DOHH2 (cell line): ENCODE measurements around the gene CNOT6.

Experiments used
- H3F3A ChIP-seq: fragments of 200-600 bp; sonication (generic), shearing (Covaris generic); 2 replicates; pipeline ENCODE4 v1.6.0; 2016; ENCODE audit warnings: antibody characterized with exemption, mild to moderate bottlenecking; ENCODE audit not compliant: control insufficient read depth, insufficient read depth
- H3K27ac ChIP-seq: fragments of 200-600 bp; sonication (generic); 2 replicates; pipeline ENCODE4 v1.5.1; 2014; ENCODE audit warnings: low read depth, mild to moderate bottlenecking, low read length, moderate library complexity
- H3K27me3 ChIP-seq: fragments of 200-600 bp; sonication (generic); 2 replicates; pipeline ENCODE4 v1.6.1; 2014; ENCODE audit warnings: mild to moderate bottlenecking, low read length, mixed read lengths; ENCODE audit not compliant: control insufficient read depth
- H3K36me3 ChIP-seq: fragments of 200-600 bp; sonication (generic); 2 replicates; pipeline ENCODE4 v1.6.1; 2014; ENCODE audit warnings: mild to moderate bottlenecking, low read length, moderate library complexity, mixed read lengths; ENCODE audit not compliant: control insufficient read depth
- H3K4me1 ChIP-seq: fragments of 200-600 bp; sonication (generic); 2 replicates; pipeline ENCODE4 v1.6.1; 2014; ENCODE audit warnings: mild to moderate bottlenecking, low read length, mixed read lengths; ENCODE audit not compliant: control insufficient read depth
- H3K4me2 ChIP-seq: fragments of 200-600 bp; sonication (generic); 2 replicates; pipeline ENCODE4 v1.6.0; 2014; ENCODE audit warnings: mild to moderate bottlenecking, low read length, moderate library complexity
- H3K4me3 ChIP-seq: fragments of 200-600 bp; sonication (generic); 2 replicates; pipeline ENCODE4 v1.5.1; 2014; ENCODE audit warnings: mild to moderate bottlenecking, low read length, mixed read lengths
- H3K79me2 ChIP-seq: fragments of 200-600 bp; sonication (generic); 2 replicates; pipeline ENCODE4 v1.6.1; 2014; ENCODE audit warnings: mild to moderate bottlenecking, low read length, mixed read lengths; ENCODE audit not compliant: control insufficient read depth
- H3K9me2 ChIP-seq: fragments of 200-600 bp; sonication (generic); replicated peaks from 2 replicates; pipeline ENCODE4 v1.6.1; 2014; ENCODE audit warnings: mild to moderate bottlenecking, low read length, mixed read lengths; ENCODE audit not compliant: control insufficient read depth
- H3K9me3 ChIP-seq: fragments of 200-600 bp; sonication (generic); 2 replicates; pipeline ENCODE4 v1.6.1; 2014; ENCODE audit warnings: antibody characterized with exemption, low read length, mixed read lengths; ENCODE audit not compliant: control insufficient read depth, insufficient read depth
- H4K20me1 ChIP-seq: fragments of 200-600 bp; sonication (generic); 2 replicates; pipeline ENCODE4 v1.6.0; 2014; ENCODE audit warnings: low read depth, mild to moderate bottlenecking, antibody characterized with exemption, low read length, moderate library complexity; ENCODE audit not compliant: control insufficient read depth, insufficient read depth
- EZH2phosphoT487 ChIP-seq: fragments of 200-600 bp; sonication (generic); IDR thresholded peaks from 2 replicates; pipeline ENCODE4 v1.6.1; 2017; ENCODE audit warnings: borderline replicate concordance, mild to moderate bottlenecking, antibody characterized with exemption, low read length, moderate library complexity, mixed read lengths
- TF ChIP-seq, protein P1 (sequence below): fragments of 200-600 bp; sonication (generic); IDR thresholded peaks from one replicate; pipeline ENCODE4 v1.5.1; 2014; ENCODE audit warnings: antibody characterized with exemption, mild to moderate bottlenecking, low read depth, low read length; ENCODE audit not compliant: poor library complexity, severe bottlenecking

Gene CNOT6

DNA sequence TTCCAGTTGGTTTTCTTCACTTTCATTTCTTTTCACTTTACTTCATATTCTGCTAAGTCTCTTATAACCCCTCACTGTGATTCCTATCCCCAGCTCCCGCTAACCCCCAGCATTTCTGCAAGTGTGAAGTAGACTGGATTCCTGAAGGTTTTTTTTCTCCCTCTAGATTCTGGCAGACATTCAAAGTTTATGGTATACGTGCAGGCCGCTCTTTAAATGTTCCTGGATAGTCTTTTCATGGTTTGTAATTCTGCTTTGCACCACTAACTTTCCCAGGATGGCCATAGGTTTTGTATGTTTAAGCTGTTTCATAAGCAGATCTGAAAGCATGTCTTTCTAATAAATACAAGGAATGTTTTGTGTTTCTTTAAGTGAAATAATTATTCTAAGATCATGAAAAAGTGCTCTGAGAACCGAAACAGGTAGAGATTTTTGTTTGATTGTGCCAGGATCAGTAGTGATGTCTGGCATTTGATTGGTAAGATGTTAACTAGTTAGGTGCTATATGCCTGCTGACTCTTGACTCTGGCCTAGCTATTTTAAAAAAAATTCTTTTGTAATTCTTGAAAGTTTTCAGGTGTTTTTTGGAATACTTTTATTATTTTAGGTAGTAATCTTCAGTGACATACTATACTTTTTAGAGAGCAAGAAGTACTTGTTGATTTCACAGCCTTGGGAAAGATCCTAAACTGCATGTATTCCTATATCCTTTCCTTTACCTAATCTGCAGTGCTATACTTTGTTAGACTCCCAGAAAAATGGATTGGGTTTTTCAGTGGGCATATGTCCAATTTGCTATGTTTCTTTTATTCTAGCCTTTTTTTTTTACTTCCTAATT lies 29.7 kb downstream of the CNOT6 start:
- H3K36me3 ChIP-seq = peaks cover 25% of the 10 kb centered on the region
- TF ChIP-seq, protein P1, sequence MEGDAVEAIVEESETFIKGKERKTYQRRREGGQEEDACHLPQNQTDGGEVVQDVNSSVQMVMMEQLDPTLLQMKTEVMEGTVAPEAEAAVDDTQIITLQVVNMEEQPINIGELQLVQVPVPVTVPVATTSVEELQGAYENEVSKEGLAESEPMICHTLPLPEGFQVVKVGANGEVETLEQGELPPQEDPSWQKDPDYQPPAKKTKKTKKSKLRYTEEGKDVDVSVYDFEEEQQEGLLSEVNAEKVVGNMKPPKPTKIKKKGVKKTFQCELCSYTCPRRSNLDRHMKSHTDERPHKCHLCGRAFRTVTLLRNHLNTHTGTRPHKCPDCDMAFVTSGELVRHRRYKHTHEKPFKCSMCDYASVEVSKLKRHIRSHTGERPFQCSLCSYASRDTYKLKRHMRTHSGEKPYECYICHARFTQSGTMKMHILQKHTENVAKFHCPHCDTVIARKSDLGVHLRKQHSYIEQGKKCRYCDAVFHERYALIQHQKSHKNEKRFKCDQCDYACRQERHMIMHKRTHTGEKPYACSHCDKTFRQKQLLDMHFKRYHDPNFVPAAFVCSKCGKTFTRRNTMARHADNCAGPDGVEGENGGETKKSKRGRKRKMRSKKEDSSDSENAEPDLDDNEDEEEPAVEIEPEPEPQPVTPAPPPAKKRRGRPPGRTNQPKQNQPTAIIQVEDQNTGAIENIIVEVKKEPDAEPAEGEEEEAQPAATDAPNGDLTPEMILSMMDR = no peak
- H3K9me2 ChIP-seq = no peaks in the 10 kb centered on the region
- no peaks in the 10 kb centered on the region for H3K9me3 ChIP-seq
- H4K20me1 ChIP-seq = 0 out of 2 replicates have a peak, but pooled peaks cover 5% of the 10 kb centered on the region
- H3K4me1 ChIP-seq = peaks cover 27% of the 10 kb centered on the region
- H3K4me3 ChIP-seq = no peak overlapping the region
- H3K27me3 ChIP-seq = no peaks in the 10 kb centered on the region
- no peak overlapping the region for H3K27ac ChIP-seq
- no peak overlapping the region for H3K4me2 ChIP-seq
- H3F3A ChIP-seq = no peaks in the 10 kb centered on the region
- peaks cover 98% of the 10 kb centered on the region for H3K79me2 ChIP-seq

DNA sequence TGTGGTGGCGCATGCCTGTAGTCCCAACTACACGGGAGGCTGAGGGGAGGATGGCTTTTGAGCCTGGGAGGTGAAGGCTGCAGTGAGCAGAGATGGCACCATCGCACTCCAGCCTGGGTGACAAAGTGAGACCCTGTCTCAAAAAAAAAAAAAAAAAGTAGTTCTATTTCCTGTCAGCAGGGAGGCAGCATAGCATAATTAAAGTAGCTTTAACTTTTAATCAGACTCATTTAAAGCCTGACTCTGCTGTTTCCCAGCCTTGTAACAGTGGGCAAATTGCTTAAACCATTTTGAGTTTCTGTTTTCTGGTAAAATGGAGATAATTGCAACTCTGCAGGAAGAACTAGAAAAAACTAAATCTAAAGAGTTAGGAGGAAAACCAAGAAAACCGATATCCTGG lies 31.2 kb downstream of the CNOT6 start:
- H3K4me1 ChIP-seq = peaks cover 24% of the 10 kb centered on the region
- no peaks in the 10 kb centered on the region for H3K9me3 ChIP-seq
- H3K4me2 ChIP-seq = no peak overlapping the region
- H3K9me2 ChIP-seq = no peaks in the 10 kb centered on the region
- H3K27me3 ChIP-seq = no peaks in the 10 kb centered on the region
- TF ChIP-seq, protein P1 = no peak
- no peak for TF ChIP-seq EZH2phosphoT487
- peaks cover 26% of the 10 kb centered on the region for H3K36me3 ChIP-seq
- no peak overlapping the region for H3K27ac ChIP-seq
- no peaks in the 10 kb centered on the region for H3F3A ChIP-seq
- H3K4me3 ChIP-seq = no peak overlapping the region
- peaks cover 91% of the 10 kb centered on the region for H3K79me2 ChIP-seq
- H4K20me1 ChIP-seq = 0 out of 2 replicates have a peak, but pooled peaks cover 5% of the 10 kb centered on the region

GRCh38 chr5:180526269-180526668 lies 32.1 kb downstream of the CNOT6 start:
- H3K4me1 ChIP-seq = peaks cover 21% of the 10 kb centered on the region
- H3K9me2 ChIP-seq = no peaks in the 10 kb centered on the region
- H3K36me3 ChIP-seq = peaks cover 26% of the 10 kb centered on the region
- peaks cover 82% of the 10 kb centered on the region for H3K79me2 ChIP-seq
- no peaks in the 10 kb centered on the region for H3K9me3 ChIP-seq
- no peaks in the 10 kb centered on the region for H3K27me3 ChIP-seq
- 0 out of 2 replicates have a peak, but pooled peaks cover 5% of the 10 kb centered on the region for H4K20me1 ChIP-seq
- no peak overlapping the region for H3K27ac ChIP-seq
- TF ChIP-seq, protein P1 = no peak
- no peak for TF ChIP-seq EZH2phosphoT487
- H3K4me2 ChIP-seq = no peak overlapping the region
- H3K4me3 ChIP-seq = no peak overlapping the region
- H3F3A ChIP-seq = no peaks in the 10 kb centered on the region
